Activated naive CD8-positive, alpha-beta T cell treated with anti-CD3 and anti-CD28 coated beads, Interleukin-2, amount 50 U/mL, for 24 hours (primary cell): ENCODE data around the gene GALNT6.

Experiments
- ATAC-seq: fragments of 150-1000 bp; cut with Tn5 transposase; one replicate; pipeline ENCODE4 v1.10.0; 2021
- DNase-seq: peaks from one replicate; pipeline ENCODE4 v3.0.0; 2021
- H3K27ac Mint-ChIP-seq: one replicate; pipeline ENCODE4 v1.8.0; 2021; ENCODE audit warnings: mild to moderate bottlenecking, mixed read lengths
- H3K27me3 Mint-ChIP-seq: one replicate; pipeline ENCODE4 v1.8.0; 2021; ENCODE audit warnings: mixed read lengths
- H3K36me3 Mint-ChIP-seq: one replicate; pipeline ENCODE4 v1.8.0; 2021; ENCODE audit warnings: low read depth, mixed read lengths
- H3K4me1 Mint-ChIP-seq: one replicate; pipeline ENCODE4 v1.8.0; 2021; ENCODE audit warnings: mixed read lengths
- H3K4me3 Mint-ChIP-seq: one replicate; pipeline ENCODE4 v1.8.0; 2021; ENCODE audit warnings: mild to moderate bottlenecking, moderate library complexity, mixed read lengths
- H3K9me3 Mint-ChIP-seq: one replicate; pipeline ENCODE4 v1.8.0; 2021; ENCODE audit warnings: mixed read lengths

Gene GALNT6

DNA sequence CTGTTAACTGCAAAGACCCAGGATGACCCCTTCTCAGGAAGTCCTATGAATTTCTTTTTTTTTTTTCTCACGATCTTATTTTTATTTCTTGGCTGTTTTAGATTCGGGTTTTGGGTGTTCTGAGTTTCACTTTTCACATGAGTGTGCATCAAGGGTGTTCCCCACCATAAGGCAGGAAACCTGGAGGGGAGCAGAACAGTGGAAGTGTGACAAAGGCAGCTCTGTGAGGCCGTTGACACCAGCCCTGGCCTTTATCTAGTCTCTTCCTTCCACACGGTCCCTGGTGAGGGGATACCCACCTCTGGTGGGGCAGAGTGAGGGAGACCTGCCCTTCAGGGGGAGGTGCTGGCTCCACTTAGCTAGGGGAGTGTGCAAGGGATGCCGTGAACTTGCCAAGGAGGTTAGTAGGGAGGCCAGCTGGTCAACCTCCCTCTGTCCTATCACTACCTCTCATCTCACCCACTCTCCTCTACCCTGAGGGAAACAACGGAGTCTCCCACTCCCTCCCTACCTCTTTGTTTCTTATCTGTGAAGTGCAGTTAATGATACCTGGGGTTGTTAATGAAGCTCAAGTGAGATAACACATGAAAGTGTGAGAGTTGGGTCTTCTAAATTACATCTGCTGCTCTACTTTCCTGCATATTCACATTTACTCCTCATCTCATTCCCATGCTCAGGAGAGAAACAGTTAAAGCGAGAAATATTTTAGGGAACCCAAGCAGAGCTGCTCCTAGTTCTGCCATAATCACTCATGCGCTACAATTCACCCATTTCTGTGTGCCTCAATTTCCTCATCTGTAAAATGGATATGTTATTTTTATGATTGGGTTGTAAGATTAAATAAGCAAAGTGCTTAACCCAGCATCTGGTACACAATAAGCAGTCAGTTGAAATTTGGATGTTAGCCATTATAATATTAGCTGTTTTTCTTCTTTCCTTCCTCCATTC lies 4.4 kb upstream of the GALNT6 start:
- Mint-ChIP-seq H3K4me1 (peaks cover 49% of the 10 kb centered on the region), H3K27me3 (no peaks in the 10 kb centered on the region), H3K9me3 (no peaks in the 10 kb centered on the region), H3K4me3 (peak overlapping the region; percentile 91), H3K27ac (peak overlapping the region; percentile 86), H3K36me3 (no peaks in the 10 kb centered on the region)
- ATAC-seq (peak; percentile 59), DNase-seq (peak; percentile 50)

DNA sequence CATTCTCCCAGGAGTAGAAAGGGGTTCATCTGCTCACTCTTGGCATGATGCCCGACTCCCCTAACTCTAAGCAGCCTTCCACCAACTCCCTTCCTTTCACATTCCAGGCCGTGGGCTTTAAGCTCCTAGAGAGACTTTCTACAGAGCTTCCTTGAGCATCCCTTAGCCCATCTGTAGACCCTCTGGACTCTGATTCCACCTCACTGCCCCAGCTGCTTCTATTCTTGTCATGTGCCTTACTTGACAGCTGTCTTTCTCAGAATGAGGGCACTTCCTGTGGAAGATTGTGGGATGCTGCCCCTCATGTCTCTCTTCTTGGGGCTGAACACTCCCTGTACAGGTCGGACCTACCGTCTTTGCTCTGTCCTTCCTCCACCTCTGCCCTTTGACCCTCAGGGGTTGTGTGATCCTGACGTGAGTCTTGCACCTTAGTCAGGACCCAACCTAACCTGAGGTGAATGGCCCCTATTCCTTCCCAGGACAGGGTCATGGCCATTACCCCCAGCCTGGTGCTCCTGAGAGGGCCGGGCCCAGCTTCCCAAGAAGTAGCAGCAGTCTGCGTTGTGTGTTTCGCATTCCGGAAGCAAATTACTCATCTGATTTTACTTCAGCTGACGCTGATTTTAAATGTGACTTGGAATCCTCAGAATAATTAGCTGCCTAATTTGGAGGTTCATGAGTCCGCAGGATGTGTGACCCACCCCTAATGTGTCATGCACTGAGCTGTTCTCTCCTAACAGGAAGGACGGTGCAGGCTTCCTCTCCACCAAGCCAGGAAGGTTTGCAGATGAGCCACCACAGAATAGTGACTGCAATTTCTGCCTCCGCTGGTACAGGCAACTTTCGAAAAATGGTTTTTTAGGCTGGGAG lies 2.7 kb upstream of the GALNT6 start:
- DNase-seq (peak; percentile 61), ATAC-seq (peak; percentile 76)
- Mint-ChIP-seq H3K4me3 (peak overlapping the region; percentile 91), H3K9me3 (no peaks in the 10 kb centered on the region), H3K27me3 (no peaks in the 10 kb centered on the region), H3K36me3 (peaks cover 1% of the 10 kb centered on the region), H3K4me1 (peaks cover 66% of the 10 kb centered on the region), H3K27ac (peak overlapping the region; percentile 86)

DNA sequence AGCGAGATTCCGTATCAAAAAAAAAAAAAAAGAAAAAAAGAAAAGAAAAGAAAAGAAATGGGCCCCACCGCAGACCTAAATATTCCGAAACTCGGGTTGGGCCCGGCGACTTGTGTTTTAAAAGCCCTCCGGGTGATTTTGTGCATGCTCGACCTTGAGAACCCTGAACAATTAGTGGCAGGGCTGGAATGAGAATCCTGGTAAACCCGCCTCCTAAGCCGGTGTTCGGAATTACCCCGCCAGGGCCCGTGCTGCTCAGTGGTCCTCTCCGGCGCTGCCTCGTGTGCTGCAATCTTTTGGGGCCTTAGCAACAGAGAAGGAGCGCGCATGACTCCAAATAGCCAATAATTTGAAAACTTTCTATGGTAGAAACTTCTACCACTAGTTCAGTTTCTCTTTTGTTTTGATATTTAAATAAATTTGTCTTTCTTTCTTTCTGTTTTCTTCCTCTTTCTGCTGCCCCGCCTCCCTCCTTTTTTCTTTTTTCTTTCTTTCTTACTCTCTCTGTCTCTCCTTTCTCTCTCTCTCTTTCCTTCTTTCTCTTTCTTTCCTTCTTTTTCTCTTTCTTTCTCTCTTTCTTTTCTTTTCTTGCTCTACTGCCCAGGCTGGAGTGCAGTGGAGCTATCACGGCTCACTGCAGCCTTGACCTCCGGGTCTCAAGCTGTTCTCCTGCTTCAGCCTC lies 1.5 kb upstream of the GALNT6 start:
- Mint-ChIP-seq H3K36me3 (peaks cover 6% of the 10 kb centered on the region), H3K27me3 (no peaks in the 10 kb centered on the region), H3K4me3 (peak overlapping the region; percentile 91), H3K4me1 (peaks cover 77% of the 10 kb centered on the region), H3K9me3 (no peaks in the 10 kb centered on the region), H3K27ac (peak overlapping the region; percentile 86)
- DNase-seq: peak; percentile 38
- ATAC-seq: no peak

DNA sequence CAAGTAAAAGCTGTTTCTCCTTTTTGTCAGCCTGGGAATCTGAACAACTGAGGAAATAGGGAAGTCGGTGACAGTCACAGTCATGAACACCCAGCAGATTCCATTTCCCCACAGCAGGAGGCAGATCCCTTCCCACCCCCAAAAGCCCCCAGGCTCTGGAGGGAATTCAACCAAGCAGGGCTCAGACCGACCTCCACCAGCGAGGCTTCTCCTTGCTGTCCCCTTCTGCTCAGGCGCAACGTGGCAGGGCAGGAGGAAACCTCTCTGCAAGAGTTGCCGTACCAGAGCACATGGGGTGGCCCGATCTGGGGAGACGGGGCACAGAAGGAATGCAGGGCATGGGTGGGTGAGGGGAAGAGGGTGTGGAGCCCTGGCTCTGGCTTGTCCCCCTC lies 319 bp downstream of the GALNT6 start:
- DNase-seq: peak; percentile 38
- Mint-ChIP-seq H3K4me1 (peaks cover 82% of the 10 kb centered on the region), H3K27ac (peak overlapping the region; percentile 83), H3K27me3 (no peaks in the 10 kb centered on the region), H3K9me3 (no peaks in the 10 kb centered on the region), H3K36me3 (peaks cover 9% of the 10 kb centered on the region), H3K4me3 (peak overlapping the region; percentile 91)
- ATAC-seq: peak; percentile 0

DNA sequence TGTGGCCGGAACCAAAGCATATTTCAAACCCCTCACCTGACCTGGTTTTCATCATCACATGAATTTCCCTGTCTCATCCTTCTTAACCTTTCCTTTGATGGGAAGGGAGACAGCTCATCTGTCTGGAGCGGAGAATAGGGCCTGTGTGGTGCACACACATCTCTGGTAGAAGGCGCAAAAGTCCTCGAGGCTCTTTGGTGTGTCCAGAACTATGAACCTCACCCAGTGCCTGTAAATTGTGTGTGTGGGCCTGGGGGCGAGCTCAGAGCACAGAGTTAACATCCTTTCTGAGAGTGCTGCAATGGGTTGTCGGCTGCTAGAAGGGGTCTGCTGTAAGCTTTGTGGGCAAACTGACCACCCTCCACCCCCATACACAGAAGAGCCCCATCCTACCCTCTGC lies 749 bp downstream of the GALNT6 start:
- no peaks in the 10 kb centered on the region for H3K9me3 Mint-ChIP-seq
- ATAC-seq (no peak), DNase-seq (no peak)
- peak overlapping the region; percentile 83 for H3K27ac Mint-ChIP-seq
- peak overlapping the region; percentile 91 for H3K4me3 Mint-ChIP-seq
- H3K36me3 Mint-ChIP-seq: peaks cover 11% of the 10 kb centered on the region
- no peaks in the 10 kb centered on the region for H3K27me3 Mint-ChIP-seq
- peaks cover 78% of the 10 kb centered on the region for H3K4me1 Mint-ChIP-seq

DNA sequence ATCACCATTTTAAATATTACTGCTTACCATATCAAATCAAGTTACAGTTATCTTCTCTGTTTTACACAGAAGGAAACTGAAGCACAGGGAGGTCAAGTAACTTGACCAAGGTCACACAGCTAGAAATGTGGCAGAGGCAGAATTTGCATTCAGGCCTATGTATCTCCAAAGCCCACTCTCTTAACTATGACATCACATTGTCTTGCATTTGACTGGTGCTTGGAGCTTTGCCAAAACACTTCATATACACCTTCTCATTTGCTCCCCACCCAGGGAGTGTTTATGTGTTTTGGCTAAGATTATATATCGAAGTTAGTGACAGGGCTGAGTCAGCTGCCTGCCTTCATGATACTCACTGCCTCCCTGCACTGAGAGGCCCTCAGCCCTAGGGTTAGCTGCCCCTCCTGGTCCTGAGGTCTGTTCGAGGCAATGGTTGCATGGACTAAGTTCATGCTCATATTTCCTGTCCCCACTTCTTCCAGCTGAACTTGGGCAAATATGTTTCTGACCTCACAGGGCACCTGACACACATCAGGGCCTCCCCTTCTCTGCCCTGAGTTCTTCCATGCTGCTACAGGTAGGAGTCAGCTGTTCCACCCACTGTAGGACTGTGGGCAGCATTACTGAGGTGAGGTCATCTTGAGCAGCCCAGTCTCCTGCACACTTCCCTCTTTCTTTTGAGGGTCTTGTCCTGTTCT lies 1.8 kb downstream of the GALNT6 start:
- DNase-seq (peak; percentile 35), ATAC-seq (peak; percentile 71)
- H3K9me3 Mint-ChIP-seq: no peaks in the 10 kb centered on the region
- H3K36me3 Mint-ChIP-seq: peaks cover 11% of the 10 kb centered on the region
- H3K27me3 Mint-ChIP-seq: no peaks in the 10 kb centered on the region
- peak overlapping the region; percentile 45 for H3K27ac Mint-ChIP-seq
- peaks cover 68% of the 10 kb centered on the region for H3K4me1 Mint-ChIP-seq
- H3K4me3 Mint-ChIP-seq: peak overlapping the region; percentile 9

DNA sequence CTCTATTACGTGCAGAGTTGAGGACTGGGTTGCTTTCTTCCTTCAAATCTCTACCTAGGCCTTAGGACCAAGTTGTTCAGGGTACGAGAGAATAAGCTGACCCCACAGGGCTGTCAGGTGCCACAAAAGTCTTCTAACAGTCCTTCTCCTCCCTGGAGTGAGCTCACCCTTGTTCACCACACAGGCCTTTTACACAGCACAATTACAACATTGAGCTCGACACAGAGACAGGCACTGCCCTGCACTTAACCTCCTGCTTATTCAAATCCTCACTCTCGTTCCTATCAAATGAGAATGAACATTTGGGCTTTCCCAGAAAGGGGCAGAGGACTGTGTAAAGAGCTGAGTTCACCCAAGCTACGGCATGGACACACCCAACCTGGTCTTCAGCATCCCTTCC lies 2.4 kb downstream of the GALNT6 start:
- no peak overlapping the region for H3K27ac Mint-ChIP-seq

DNA sequence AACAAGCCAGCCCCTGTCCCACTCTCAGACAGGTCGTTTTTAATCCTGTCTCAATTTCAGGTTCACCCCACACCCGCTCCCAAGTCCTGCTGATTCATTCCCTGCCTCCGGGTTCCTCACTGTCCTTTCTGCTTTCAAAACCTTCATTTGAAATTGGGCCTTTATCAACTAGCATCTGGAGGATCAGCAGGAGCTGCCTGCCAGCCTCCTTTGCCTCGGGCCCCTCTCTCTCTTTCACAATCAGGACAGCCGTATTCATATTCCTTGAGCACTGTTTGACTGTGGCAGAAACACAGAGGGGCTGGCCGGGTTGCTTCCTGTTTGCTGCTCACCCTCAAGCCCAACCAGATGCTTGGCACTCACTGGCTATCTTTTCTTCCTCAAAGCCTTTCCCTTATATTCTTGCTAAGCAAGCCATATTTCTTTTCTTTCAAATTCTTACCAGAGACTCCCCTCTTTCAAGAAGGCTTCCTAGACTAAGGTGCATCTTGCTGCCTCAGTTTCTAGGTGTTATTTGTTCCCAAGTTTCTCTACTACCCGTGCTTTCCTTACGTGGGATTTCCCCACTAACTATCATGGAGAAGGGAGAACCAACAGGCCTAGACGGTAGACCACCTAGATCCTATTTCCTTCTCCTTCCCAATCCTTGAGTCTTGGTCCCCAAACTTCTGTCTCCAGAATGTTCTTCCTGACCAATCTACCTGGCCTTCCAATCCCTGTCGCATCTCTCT lies 3.0 kb downstream of the GALNT6 start:
- Mint-ChIP-seq H3K4me3 (no peak overlapping the region), H3K36me3 (peaks cover 11% of the 10 kb centered on the region), H3K27ac (no peak overlapping the region), H3K27me3 (no peaks in the 10 kb centered on the region), H3K9me3 (no peaks in the 10 kb centered on the region), H3K4me1 (peaks cover 67% of the 10 kb centered on the region)
- ATAC-seq (no peak), DNase-seq (no peak)

More for the DNA sequence above, 2.4 kb downstream of the GALNT6 start:
- no peak for ATAC-seq
- Mint-ChIP-seq H3K9me3 (no peaks in the 10 kb centered on the region), H3K4me1 (peaks cover 67% of the 10 kb centered on the region), H3K4me3 (no peak overlapping the region), H3K27me3 (no peaks in the 10 kb centered on the region), H3K36me3 (peaks cover 11% of the 10 kb centered on the region)
- DNase-seq: no peak

DNA sequence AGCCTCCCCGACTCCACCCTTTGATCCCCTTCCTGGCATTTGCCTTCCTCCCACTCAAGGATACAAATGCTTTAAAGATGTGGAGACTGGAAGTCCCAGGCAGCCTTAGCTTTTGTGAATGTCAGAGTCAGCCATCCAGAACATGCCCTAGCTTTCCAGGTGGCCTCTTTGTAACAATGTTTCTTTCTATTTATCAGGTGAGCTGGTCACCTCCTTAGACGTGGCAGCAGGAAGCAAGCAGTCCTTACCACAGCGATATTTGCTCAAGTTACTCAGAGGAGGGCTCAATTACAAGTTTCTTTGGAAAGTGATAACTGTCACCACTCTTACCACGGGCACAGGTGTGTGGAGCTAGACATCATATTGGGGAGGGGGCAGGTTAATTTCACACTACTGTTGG lies 4.9 kb downstream of the GALNT6 start:
- H3K4me3 Mint-ChIP-seq: no peak overlapping the region
- ATAC-seq: no peak
- DNase-seq: no peak
- no peaks in the 10 kb centered on the region for H3K9me3 Mint-ChIP-seq
- no peaks in the 10 kb centered on the region for H3K27me3 Mint-ChIP-seq
- H3K27ac Mint-ChIP-seq: no peak overlapping the region
- peaks cover 24% of the 10 kb centered on the region for H3K36me3 Mint-ChIP-seq
- peaks cover 71% of the 10 kb centered on the region for H3K4me1 Mint-ChIP-seq

DNA sequence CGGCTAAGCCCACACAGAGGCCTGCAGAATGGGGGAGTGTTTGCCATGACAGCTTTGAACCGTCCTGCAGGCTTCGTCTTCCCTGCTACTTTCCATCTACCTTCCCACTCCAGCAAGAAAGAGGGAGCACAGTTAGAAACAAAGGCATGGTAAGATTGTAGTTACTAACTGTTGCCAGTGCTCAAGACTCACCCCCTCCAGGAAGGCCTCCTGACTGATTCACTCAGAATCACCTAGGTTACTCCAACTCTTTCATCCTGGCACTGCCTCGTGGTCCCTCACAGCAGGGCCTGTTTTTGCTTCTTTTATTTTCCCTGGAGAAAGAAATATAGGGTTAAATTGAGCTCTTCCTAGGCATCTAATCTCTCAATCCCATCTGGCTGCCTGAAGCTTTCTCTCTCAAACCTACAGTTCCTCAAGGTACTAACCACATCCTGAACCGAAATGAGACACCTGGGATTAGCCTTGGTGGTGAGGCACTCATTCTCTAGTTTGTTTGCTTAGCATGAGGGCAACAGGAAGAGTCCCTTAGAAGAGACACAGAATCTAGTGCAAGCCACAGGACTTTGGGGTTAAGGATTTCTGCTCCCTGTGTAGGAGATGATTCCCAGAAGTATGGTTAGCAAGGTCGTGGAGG lies 7.8 kb downstream of the GALNT6 start:
- Mint-ChIP-seq H3K4me3 (no peak overlapping the region), H3K27ac (peak overlapping the region; percentile 65), H3K27me3 (no peaks in the 10 kb centered on the region), H3K9me3 (no peaks in the 10 kb centered on the region), H3K4me1 (peaks cover 47% of the 10 kb centered on the region), H3K36me3 (peaks cover 45% of the 10 kb centered on the region)
- ATAC-seq (peak; percentile 66), DNase-seq (no peak)

DNA sequence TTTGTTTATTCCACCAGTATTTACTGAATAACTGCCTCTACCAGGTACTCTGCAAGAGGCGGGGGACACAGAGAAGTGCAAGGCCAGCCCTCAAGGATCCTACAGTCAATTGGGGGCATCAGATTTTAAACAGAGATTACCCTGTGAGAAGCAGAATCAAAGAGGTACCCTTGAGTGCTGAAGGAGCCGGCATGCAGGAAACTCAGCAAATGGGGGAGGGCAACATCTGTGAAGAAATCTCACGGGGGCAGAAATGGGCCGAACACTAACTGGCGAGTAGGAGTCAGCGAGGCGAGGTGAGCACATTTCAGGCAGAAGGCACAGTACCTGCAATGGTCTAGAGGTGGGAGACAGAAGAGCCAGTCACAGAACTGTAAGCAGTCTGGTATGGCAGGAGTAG lies 9.0 kb downstream of the GALNT6 start:
- ATAC-seq (no peak), DNase-seq (no peak)
- peaks cover 53% of the 10 kb centered on the region for H3K36me3 Mint-ChIP-seq
- no peaks in the 10 kb centered on the region for H3K27me3 Mint-ChIP-seq
- peaks cover 40% of the 10 kb centered on the region for H3K4me1 Mint-ChIP-seq
- H3K9me3 Mint-ChIP-seq: no peaks in the 10 kb centered on the region
- H3K27ac Mint-ChIP-seq: no peak overlapping the region
- no peak overlapping the region for H3K4me3 Mint-ChIP-seq

DNA sequence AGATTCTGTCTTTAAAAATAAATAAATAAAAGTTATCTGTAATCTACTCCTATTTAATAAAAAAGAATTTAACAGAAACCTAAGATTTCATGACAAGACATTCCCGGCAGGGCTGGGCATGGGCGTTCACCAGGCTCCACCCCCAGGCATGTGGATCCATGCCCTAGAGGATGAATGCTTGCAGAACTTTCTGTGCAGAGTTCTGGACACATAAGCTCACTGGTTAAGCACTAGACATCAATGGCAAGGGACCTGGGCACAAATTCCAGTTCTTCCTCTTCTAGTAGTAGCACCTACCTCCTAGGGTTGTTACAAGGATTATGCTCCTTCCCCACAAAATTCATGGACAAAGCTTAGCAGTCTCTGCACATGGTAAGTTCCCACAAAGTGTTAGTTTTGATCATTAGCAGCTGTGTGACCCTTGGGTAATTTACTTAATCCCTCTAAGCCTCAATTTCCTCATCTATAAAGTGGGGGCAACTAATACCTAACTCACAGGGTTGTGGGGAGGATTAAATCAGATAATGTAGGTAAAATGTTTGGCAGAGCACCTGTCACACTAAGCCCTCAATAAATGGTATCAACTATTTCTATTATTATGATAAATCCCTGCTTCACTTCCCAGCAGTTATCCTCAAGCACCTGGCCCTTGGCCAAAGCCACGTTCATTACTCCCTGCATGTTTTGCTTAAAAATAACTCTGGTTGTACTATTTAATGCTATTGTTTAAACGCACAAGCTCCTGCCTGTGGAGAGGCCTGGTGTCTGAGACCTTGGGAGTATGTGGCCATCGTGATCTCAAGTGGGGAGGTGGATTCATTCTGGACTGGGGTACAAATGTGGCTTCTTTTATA lies 9.8 kb downstream of the GALNT6 start:
- Mint-ChIP-seq H3K27ac (no peak overlapping the region), H3K9me3 (no peaks in the 10 kb centered on the region), H3K36me3 (peaks cover 57% of the 10 kb centered on the region)

More for the DNA sequence above, 9.8 kb downstream of the GALNT6 start:
- Mint-ChIP-seq H3K27me3 (no peaks in the 10 kb centered on the region), H3K4me3 (no peak overlapping the region), H3K4me1 (peaks cover 36% of the 10 kb centered on the region)
- DNase-seq (no peak), ATAC-seq (no peak)
